ENCODE measurements around the gene GJE1.
"Not testable (repeated sequence)": the region's sequence is repeated elsewhere in the genome, so short reads cannot be mapped to it uniquely, and the experiment has no call there.

The GJE1 gene, protein sequence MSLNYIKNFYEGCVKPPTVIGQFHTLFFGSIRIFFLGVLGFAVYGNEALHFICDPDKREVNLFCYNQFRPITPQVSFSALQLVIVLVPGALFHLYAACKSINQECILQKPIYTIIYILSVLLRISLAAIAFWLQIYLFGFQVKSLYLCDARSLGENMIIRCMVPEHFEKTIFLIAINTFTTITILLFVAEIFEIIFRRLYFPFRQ

DNA sequence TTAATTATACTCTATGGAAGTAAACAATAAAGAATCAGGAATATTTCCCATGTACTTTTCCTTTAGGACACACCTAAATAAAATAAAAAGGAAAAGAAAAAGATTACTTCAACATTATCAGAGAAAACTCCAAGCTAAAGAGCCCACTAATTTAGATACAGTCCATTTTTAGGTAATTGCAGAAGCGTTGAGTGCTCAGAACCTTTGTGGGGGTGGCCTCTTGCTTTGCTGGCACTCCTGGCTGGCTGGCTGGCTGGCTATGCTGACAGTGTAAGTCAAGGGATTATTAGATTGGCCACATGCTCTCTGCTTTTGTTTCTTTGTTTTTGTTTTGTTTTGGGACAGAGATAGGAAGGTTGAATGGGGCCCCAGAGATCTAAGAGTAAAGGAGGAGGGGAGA lies at the start of gene GJE1:
Gene GJE1, plus strand, starts transcription at position 301 of the 400 bp plus-strand sequence. CDS start 234 bp downstream, outside the sequence.
- no peak for TF ChIP-seq CTCF (IDR thresholded peaks at IDR 0.05; ENCODE audit: insufficient read depth, missing control alignments)
- no peak for DNase-seq (ENCODE audit: insufficient read length, low spot score)
- no peak for FAIRE-seq

DNA sequence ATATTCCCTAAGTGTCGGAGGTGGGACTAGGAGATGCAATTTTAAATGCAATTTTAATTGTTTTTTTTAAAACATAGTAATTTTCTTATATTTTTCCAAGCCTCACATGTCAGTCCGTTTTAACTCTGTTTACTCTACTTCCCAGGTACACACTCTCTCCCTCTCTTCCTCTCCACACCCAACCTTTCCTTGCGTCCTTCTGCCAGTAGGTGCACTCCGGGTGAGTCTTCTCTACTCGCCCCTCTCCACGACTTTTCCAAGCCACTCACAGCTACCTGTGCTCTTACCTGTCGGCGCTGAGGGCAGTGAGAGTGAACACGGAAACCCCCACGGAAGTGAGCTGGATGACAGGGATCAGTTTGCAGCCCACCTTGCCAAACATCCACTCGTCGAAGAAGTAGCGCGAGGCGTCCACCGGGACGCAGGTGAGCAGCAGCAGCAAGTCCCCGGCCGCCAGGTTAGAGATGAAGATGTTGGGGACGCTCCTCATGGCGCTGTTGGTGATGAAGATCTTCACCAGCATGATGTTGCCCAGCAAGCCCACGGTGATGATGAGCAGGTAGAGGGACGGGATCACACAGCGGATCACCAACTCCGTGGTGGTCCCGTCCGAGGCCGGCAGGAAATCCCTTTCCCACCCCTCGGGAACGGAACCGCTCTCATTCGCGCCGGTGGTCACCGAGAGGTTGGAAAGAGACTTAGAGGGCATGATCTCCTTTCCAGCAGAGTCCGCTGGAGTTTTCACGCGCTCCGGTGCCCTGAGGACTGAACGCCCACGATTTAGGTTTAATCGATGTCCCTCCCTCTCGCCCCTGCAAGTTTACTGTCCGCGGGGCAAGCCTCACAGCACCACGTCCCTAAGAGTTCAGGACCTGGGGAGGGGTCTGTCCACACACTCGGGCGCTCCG lies 44.5 kb upstream of the GJE1 start:
- no peak for TF ChIP-seq CTCF (IDR thresholded peaks at IDR 0.05; ENCODE audit: insufficient read depth, missing control alignments)
- FAIRE-seq (no peak), DNase-seq (ENCODE audit: insufficient read length, low spot score) (no peak)

- no peak for FAIRE-seq
- no peak for TF ChIP-seq CTCF (IDR thresholded peaks at IDR 0.05; ENCODE audit: insufficient read depth, missing control alignments)
- DNase-seq (ENCODE audit: insufficient read length, low spot score) = no peak
These were observed 43.9 kb upstream of the GJE1 start for GRCh38 chr6:142088858-142089216.

DNA sequence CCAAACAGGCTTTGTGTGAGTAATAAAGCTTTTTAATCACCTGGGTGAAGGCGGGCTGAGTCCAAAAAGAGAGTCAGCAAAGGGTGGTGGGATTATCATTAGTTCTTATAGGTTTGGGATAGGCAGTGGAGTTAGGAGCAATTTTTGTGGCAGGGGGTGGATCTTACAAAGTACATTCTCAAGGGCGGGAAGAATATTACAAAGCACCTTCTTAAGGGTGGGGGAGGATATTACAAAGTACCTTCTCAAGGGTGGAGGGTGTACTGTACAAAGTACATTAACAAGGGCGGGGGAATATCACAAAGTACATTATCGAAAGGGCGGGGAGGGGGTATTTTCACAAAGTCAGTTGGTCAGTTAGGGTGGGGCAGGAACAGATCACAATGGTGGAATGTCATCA lies 27.9 kb upstream of the GJE1 start:
- FAIRE-seq; DNase-seq (ENCODE audit: insufficient read length, low spot score): not testable (repeated sequence)

- FAIRE-seq; DNase-seq (ENCODE audit: insufficient read length, low spot score): not testable (repeated sequence)
These were observed 21.9 kb upstream of the GJE1 start for GRCh38 chr6:142110820-142111219.

DNA sequence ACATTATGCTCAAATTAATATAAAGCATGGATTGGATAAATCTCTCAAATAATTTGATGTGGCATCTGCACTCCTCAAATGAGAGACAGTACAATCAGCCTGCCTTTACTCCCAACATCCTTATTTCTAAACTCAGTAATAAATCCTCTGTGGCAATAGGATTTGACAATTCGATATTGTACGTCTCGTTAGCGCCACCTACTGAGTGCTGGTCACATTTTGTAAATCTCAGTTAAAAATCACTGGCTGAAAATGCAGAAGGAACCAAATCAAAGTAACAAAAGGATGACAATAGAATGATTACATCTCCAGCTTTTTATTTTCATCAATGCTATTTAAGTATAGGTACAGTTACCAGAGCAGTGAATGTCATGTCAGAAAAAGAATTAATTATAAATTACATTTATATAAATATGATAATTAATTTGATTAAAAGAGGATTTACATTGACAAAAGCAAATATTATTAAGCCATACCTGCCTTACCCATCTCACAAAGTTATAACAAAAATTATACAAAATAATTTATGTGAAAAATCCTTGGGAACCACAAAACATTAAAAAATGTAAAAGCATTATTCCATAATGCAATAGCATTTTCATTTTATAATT lies 20.2 kb upstream of the GJE1 start:
- TF ChIP-seq CTCF (IDR thresholded peaks at IDR 0.05; ENCODE audit: insufficient read depth, missing control alignments) = peak; percentile 97
- peak; percentile 96 for FAIRE-seq
- no peak for DNase-seq (ENCODE audit: insufficient read length, low spot score)

DNA sequence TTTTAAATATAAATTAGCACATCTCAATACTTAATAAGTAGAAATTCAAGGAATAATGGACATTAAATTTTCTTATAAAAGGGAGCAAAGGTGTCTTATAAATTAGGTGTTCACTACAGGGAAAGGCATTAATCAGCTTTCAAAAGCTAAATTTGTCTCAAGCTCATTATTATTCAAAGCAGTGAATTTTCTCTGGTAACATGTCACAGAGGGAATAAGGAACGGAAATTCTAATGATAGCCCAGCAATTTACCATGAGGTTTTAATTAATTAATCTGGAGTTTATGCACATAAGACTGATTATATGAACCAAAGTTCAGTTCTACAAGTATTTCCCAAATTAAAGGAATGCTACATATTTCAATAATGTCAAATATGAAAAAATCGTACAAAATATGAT lies 15.4 kb upstream of the GJE1 start:
- DNase-seq (ENCODE audit: insufficient read length, low spot score) (no peak), FAIRE-seq (no peak)
- no peak for TF ChIP-seq CTCF (IDR thresholded peaks at IDR 0.05; ENCODE audit: insufficient read depth, missing control alignments)

DNA sequence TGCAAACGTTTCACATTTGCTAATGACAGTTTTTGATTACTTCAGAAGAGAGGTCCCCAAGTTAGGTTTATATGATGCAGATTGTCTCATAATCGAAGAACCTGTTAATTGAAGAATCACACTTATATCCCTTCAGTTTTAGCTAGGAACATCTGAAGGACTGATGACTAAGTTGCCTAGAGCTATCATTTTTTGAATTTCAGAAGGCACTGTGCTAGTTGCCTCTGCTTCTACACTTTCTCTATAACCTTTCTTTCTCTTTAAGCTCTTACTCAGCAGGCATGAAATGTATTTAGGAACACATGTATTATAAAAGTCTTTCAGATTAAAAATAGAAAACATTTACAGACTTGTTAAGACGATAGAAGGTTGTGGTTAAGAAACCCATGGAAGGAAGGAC lies 14.4 kb upstream of the GJE1 start:
- DNase-seq (ENCODE audit: insufficient read length, low spot score) = no peak
- TF ChIP-seq CTCF (IDR thresholded peaks at IDR 0.05; ENCODE audit: insufficient read depth, missing control alignments) = no peak
- no peak for FAIRE-seq
